Esophagus muscularis mucosa (tissue), 3 donors: ENCODE results near the gene EID3.

Experiments used
- CTCF ChIP-seq, 3 experiments: fragments of 200-600 bp in 2 of 3; fragments of 450-650 bp in 1 of 3; sonication (generic) in 2 of 3; IDR thresholded peaks; one replicate each; pipeline ENCODE4 v1.5.1; 2017 to 2019; ENCODE audit warnings: antibody characterized with exemption in 3 of 3, mild to moderate bottlenecking in 2 of 3, moderate library complexity in 1 of 3
- POLR2A ChIP-seq: fragments of 450-650 bp; IDR thresholded peaks from one replicate; pipeline ENCODE4 v1.6.1; 2017; ENCODE audit warnings: antibody characterized with exemption, moderate library complexity, mild to moderate bottlenecking, low read depth
- POLR2AphosphoS5 ChIP-seq, 2 donors: sonication (generic); formaldehyde crosslinking; IDR thresholded peaks; one replicate each; pipeline ENCODE4 v1.6.1; 2017; ENCODE audit warnings: antibody characterized with exemption in 2 of 2

DNA sequence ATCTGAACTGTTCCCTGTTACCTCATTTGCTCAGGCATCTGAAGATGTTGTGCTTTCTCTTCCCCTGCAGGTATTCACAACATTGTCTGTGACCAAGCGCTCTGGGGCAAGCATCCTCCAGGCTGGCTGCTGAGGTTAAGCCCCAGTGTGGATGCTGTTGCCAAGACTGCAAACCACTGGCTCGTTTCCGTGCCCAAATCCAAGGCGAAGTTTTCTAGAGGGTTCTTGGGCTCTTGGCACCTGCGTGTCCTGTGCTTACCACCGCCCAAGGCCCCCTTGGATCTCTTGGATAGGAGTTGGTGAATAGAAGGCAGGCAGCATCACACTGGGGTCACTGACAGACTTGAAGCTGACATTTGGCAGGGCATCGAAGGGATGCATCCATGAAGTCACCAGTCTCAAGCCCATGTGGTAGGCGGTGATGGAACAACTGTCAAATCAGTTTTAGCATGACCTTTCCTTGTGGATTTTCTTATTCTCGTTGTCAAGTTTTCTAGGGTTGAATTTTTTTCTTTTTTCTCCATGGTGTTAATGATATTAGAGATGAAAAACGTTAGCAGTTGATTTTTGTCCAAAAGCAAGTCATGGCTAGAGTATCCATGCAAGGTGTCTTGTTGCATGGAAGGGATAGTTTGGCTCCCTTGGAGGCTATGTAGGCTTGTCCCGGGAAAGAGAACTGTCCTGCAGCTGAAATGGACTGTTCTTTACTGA, 44.9 kb downstream of the EID3 start:
- TF ChIP-seq CTCF (IDR thresholded peaks at IDR 0.05) (no peak), POLR2A (no peak), POLR2AphosphoS5 (IDR thresholded peaks at IDR 0.05) (peak; percentile 4 to 28)
